Tibial nerve (tissue), 3 donors: Measurements from ENCODE around the gene COL6A3.

Source experiments
- CTCF ChIP-seq, 5 experiments: fragments of 200-600 bp in 3 of 5; fragments of 450-650 bp in 2 of 5; sonication (generic) in 3 of 5; IDR thresholded peaks; one replicate each; pipeline ENCODE4 v1.5.1; 2016 to 2019; ENCODE audit warnings: antibody characterized with exemption in 5 of 5, mild to moderate bottlenecking in 3 of 5, moderate library complexity in 2 of 5
- POLR2A ChIP-seq, 2 donors: fragments of 450-650 bp; IDR thresholded peaks; one replicate each; pipeline ENCODE4 v1.6.1; 2017; ENCODE audit warnings: antibody characterized with exemption in 2 of 2, mild to moderate bottlenecking in 2 of 2, moderate library complexity in 2 of 2

DNA sequence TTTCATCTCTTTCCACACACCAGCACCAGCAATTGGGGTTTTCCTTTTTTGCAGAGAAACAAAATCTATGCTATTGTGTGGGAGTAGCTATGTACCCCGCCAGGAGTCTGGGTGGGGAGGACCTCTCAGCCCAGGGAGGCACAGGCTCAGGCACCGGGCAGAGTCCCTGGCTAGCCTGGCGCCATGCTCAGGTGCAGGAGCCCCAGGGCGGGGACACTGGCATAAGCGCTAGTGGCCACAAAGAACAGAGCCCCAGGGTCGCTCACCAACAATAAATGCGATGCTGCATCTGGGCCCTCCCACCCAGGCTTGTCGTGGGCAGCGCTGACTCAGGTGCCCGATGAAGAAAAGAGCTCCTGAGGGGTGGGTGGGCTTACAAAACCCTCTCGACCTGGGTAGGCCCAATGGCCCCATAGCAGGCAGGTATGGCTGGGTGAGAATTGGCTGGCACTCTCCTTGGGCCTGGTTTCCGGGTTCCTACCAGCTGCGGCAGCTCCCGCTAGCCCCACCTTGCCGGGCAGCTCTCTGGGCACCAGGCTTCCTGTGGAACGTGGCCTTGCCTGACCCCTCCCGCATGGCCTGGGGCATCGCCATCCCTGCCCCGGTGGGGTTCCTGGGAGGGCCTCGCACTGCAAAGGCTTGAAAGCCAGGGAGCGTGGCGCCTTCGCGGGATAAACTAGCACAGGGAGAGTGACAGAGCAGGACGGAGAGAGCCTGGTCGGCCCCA lies 31.8 kb upstream of the COL6A3 start:
- no peak for TF ChIP-seq CTCF (IDR thresholded peaks at IDR 0.05)
- no peak for TF ChIP-seq POLR2A (IDR thresholded peaks at IDR 0.05)
